Stomach (tissue), 4 donors: ENCODE data around the gene NAA38.

Source experiments
- POLR2A ChIP-seq, 4 donors: fragments of 450-650 bp; IDR thresholded peaks; one replicate each; pipeline ENCODE4 v1.6.1; 2016; ENCODE audit warnings: antibody characterized with exemption in 4 of 4, control low read depth in 2 of 4, mild to moderate bottlenecking in 1 of 4, moderate library complexity in 1 of 4
- TF ChIP-seq, protein P1 (sequence below), 7 experiments: fragments of 450-650 bp in 4 of 7; fragments of 200-600 bp in 3 of 7; sonication (generic) in 3 of 7; IDR thresholded peaks; one replicate each; pipeline ENCODE4 v1.5.1; 2016 to 2019; ENCODE audit warnings: antibody characterized with exemption in 7 of 7, control low read depth in 2 of 7, mild to moderate bottlenecking in 1 of 7

DNA sequence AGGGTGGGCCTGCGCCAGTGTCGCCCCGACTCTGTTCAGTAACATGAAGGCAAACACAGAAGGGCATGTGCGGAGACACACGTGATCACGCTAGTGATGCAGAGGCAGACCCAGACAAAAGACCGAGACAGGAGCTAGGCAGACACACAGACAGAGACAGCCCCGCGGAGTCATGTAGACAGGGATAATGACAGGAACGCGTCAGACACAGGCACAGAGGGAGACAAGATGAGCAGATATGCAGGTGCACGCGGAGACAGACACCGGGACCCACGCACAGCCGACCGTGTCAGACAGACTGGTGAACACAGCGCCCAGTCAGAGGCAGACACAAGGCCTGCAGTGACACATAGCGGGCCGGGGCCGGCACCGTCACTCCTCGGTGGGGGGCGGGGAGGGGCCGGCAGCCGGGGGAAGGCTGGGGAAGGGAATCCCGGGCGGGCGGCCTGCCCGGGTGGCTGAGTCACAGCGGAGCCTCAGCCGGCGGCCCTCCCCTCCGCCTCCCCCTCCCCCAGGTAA lies 15.9 kb downstream of the NAA38 start:
- TF ChIP-seq, protein P1, sequence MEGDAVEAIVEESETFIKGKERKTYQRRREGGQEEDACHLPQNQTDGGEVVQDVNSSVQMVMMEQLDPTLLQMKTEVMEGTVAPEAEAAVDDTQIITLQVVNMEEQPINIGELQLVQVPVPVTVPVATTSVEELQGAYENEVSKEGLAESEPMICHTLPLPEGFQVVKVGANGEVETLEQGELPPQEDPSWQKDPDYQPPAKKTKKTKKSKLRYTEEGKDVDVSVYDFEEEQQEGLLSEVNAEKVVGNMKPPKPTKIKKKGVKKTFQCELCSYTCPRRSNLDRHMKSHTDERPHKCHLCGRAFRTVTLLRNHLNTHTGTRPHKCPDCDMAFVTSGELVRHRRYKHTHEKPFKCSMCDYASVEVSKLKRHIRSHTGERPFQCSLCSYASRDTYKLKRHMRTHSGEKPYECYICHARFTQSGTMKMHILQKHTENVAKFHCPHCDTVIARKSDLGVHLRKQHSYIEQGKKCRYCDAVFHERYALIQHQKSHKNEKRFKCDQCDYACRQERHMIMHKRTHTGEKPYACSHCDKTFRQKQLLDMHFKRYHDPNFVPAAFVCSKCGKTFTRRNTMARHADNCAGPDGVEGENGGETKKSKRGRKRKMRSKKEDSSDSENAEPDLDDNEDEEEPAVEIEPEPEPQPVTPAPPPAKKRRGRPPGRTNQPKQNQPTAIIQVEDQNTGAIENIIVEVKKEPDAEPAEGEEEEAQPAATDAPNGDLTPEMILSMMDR (IDR thresholded peaks at IDR 0.05) = peak in 1 of 7 experiments; percentile 21
- TF ChIP-seq POLR2A (IDR thresholded peaks at IDR 0.05) = no peak
